GM19193 (cell line): ENCODE data around the gene PAPOLA.

Experiments used
- POLR2A ChIP-seq: IDR thresholded peaks from 4 replicates; pipeline ENCODE4 v1.6.1; 2011; ENCODE audit not compliant: insufficient read depth, insufficient read length; ENCODE audit errors: extremely low read depth

PAPOLA gene

DNA sequence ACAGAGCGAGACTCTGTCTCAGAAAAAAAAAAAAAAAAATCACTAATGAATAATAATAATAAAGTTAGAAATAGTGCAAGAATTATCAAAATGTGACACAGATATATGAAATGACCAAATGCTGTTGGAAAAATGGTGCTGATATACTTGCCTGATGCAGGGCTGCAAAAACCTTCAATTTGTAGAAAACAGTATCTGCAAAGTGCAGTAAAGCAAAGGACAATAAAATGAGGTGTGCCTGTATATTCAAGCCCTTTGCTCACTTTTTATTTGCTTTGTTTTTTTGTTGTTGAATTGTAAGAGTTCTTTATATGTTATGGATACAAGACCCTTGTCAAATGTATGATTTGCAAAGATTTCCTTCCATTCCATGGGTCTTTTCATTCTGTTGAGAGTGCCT lies 9.0 kb upstream of the PAPOLA start:
- TF ChIP-seq POLR2A = no peak

DNA sequence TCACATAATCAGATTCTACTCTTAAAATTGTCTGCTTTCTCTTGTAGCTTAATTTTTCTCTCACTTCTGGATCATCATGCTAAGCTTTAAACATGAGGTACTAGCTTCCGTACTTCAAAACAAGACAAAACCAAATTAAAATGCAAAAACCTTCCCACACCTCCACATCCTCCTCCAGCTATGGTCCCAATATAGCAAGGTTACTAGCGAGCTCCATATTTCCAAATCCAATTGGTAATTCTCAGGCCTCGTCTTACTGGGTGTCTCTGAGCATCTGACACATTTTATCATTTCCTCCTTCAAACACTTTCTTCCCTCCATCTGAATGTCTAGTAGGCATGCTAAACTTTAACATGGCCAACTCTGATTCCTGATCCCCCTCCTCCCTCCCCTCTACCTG lies 7.9 kb upstream of the PAPOLA start:
- no peak for TF ChIP-seq POLR2A

DNA sequence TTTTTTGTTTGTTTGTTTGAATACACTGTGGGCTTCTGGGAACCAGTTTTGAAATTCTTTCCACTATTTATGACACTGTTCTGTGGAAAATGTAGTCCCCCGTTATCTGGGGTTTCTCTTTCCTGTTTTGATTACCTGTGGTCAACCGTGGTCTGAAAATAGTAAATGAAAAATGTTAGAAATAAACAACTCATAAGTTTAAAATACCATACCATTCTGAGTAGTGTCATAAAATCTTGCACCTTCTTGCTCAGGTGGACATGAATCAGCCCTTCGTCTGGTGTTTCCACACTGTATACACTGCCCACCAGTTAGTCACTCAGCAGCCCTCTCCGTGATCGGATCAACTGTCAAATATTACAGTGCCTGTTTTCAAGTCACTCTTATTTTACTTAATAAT lies 5.1 kb upstream of the PAPOLA start:
- TF ChIP-seq POLR2A = no peak

DNA sequence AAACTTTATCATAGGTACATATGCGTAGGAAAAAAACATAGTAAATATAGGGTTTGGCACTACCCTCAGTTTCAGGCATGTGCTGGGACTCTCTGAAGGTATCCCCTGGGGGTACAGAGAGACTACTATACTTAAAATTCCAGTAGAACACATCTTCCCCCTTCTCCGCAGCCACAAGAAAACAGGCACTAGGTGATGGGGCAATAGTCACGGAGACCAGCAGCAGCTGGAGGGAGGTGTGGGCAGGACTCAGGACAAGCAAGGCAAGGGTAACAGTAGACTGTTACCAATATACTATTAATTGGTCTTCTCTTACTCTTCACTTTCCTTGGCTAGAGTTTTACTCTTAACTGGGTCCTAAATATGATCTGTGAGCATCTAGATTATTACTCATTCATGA lies 4.6 kb upstream of the PAPOLA start:
- TF ChIP-seq POLR2A = no peak

DNA sequence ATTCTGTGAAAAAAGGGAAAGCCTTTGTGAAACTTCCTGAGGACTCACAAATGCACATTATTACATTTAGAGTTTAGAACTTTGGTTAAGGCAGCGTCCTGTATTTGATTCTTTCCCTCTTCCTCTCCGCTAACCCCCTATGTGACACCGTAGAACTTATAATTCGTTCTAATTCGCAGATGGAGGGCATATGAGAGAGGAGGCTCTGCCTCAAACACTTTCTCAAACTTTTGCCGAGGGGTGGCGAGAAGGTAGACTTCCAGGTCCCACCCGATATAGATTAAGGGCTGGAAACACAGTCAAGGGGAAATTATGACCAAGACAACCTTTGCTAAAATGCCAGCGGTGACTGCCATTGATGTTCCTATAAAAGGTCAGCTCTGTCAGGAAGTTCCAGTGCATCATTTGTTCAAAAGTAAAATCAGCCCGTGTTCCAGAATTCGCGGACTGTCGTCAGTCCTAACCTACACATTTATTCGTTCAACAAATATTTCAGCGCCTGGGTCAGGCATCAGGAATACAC lies 904 bp upstream of the PAPOLA start:
- no peak for TF ChIP-seq POLR2A

DNA sequence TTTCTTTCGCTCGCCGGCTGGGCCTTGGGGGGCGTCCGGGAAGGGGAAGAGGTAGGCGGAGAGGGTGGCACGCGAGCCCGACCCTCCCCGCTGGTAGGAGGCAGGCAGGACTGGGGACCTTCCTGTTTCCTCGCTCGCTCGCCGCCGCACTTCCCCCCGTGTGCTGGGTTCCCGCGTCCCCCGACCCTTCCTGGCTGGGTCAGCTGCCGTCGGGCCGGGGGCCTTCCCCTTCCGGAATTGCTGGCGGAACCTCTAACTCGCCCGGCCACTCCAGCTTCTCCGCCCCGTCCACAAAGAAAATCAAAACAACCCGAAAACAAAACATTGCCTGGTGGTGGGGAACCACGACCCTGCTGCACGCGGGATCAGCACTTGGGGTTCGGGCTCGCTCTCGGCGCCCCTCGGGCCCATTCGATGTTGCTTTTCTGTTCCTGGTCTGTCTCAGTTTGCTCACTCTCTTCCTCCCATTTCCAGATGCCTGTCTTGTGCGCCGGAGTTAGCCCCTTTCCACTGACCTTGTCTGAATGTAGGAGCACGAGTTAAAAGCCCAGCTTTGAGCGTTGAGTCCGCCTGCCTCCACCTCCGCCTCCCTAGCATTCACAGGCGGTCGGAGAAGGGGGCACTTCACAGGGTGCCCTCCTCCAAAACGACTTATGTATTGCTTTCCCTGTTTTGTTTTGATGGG lies 581 bp downstream of the PAPOLA start:
- TF ChIP-seq POLR2A = no peak

DNA sequence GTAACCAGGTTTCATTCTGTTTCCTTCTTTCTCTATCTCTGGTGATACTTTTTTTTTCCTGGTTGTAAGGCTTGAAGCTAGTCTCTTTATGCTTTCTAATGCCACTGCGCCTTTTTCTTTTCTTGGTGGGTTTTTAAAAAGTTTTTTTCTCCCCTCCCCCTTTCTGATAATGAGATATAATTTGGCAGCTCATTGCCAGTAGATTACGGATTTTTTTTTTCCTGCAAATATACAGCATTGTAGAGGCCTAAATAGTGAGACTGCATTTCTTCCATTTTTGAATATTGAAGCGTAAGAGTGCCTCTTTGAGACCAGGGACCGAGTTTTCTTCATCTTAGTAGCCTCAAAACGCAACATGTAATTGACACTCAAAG lies 1.1 kb downstream of the PAPOLA start:
- no peak for TF ChIP-seq POLR2A

DNA sequence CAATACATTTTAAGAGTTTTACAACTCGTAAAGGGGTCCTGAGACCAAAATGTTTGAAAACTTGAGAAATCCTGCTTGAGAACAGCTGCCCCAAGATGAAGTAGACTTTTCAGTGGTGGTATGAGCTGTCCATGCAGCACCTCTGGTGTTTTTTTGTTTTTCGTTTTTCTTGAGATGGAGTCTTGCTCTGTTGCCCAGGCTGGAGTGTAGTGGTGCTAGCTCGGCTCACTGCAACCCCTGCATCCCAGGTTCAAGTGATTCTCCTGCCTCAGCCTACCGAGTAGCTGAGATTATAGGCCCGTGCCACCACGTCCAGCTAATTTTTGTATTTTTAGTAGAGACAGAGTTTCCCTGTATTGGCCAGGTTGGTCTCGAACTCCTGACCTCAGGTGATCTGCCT lies 5.5 kb downstream of the PAPOLA start:
- no peak for TF ChIP-seq POLR2A

DNA sequence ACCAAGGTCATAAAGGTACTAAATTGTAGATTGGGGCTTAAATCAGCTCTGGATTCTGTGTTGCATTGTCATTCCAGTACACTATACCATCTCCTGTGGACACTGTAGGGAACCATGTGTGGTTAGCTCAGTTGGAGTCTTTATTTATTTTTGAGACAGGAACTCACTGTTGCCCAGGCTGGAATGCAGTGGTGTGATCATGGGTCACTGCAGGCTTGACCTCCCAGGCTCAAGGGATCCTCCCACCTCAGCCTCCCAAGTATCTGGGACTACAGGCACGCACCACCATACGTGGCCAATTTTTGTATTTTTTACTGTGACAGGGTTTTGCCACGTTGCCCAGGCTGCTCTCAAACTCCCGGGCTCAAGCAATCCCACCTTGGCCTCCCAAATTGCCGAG lies 6.7 kb downstream of the PAPOLA start:
- no peak for TF ChIP-seq POLR2A

DNA sequence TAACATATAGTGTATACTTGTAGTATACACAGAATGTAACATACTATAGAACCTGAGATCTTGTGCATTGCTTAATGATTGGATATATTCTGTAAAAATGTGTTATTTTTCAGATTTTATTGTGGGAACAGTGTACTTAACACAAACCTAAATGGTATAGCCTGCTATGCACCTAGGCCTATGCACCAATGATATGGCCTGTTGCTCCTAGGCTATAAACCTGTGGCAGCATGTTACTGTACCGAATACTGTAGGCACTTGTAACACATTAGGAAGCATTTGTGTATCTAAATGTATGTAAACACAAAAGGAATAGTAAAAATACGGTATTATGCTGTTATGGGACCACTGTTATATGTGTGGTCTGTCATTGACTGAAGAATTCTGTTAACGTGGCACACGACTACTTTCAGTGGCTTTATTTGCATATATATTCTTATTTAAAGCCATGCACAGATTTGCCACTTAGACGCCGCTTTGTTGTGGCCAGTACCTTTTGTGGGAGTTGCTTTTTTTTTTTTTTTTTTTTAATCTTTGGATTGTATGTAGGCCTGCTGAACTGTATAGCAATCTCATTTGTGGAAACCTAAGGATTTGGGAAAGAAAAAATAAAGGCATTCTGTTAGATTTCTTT lies 7.4 kb downstream of the PAPOLA start:
- no peak for TF ChIP-seq POLR2A

DNA sequence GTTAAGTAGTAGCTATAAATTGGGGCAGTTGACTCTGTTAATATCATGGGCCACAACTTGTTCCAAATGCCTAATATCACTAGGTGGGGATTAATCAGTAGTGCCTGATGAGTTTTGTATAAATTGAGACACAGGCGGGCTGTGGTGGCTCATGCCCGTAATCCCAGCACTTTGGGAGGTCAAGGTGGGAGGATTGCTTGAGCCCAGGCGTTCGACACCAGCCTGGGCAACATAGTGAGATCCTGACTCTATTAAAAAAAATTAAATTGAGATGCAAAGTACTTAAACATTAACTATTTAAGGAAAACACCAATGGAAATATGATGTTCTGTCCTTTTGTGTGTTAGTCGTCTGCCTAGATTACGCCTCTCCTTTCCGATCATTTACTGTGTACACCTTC lies 9.0 kb downstream of the PAPOLA start:
- no peak for TF ChIP-seq POLR2A

DNA sequence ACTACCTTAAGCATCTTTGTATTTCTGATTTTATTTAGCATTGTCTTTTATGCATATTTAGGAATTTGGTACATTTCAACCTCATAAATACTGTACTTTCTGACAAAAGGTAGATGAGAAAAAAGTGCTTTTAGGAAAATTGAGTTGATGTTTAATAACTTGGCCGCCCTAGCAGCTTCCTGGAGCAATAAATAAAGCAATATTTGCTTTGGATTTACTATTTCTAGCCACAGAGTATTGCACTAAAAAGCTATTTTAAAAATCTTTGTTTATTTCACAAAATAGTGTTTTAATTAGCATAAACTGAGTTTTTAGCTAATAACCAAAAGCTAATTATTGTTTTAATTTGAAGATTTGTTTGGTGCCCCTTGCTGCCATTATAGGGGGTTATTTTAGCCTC lies 9.5 kb downstream of the PAPOLA start:
- TF ChIP-seq POLR2A = no peak

DNA sequence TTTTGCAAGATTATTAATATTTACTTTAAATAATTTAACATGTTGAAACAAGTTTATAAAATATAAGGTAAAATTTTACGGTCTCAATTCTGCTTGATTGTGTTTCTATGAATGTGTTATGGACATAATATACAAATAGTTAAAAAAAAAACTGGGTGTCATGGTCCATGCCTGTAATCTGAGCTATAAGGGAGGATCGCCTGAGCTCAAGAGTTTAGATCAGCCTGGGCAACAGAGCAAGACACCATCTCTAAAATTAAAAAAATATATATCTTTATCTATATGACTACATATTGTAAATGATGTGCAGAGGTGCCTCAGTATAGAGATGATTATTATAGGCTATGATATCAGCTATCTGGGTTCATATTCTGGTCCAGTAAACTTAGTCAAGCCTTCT lies 9.9 kb downstream of the PAPOLA start:
- TF ChIP-seq POLR2A = no peak

DNA sequence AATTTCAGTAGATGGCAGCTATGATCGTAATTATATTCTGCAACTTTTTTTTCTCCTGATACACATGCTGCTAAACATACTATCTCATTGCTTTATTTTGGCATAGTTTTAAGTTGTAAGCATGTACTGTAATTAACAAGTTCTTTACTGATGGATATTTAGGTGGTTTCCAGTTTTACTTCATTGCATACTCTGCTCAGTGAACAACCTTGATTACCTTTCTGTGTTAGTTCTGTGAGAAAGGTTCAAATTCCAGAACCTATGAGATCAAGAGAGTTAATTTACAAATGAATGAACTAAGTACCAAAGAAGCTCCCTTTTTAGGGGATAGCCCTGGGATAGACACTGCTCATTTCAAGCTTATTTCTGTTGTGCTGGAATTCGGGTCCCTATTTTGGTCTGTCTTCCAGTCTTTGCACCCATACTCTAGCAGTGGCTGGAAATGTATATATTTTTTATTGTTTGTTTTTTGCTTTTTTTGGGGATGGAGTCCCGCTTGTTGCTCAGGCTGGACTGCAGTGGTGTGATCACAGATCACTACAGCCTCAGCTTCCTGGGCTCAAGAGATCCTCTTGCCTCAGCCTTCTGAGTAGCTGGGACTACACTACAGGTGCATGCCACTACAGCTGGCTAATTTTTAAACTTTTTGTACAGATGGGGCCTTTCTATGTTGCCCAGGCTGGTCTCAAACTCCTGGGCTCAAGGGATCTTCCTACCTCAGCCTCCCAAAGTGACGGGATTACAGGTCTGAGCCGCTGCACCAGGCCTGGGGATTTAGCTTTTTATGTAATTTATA lies 10.6 kb downstream of the PAPOLA start:
- TF ChIP-seq POLR2A = no peak

DNA sequence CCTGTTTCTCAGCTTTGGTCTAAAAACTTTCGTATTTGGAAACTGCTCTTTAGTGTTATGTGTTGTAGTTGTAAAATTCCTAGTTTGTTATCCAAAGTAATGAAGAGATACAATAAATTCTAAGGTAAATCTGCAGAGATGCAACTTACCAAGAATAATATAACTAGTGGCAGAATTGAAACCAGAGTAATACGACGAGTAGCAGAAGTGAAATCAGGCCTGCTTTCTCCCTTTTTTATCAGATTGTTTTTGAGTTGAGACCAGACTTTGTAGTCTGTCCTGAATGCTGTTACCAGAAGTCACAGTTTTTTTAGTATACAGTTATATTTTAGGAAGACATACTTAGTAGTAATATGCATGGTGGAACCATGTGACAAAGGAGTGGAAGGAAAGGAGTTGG lies 12.5 kb downstream of the PAPOLA start:
- TF ChIP-seq POLR2A = no peak

DNA sequence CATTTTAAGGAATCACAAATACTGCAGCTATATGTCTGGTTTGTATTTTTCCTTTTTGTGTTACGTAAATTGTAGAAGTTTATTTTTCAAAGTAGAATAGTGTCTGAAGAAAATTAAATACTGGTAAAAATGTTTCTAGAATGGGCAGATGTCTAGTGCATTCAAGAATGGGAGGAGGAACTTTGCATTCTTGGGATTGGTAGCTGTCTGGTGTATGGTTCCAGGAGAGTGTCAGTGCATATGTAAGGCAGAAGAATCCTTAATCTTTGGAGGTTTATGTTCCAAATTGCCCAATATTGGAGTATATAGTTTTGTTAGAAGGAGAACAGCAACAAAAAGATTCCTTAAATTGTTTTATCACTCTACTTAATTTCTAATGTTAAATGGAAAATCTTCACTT lies 13.5 kb downstream of the PAPOLA start:
- no peak for TF ChIP-seq POLR2A
